ENCODE data around the gene CACNB3. TPM values are rescaled to one million over a fixed set of nuclear protein-coding genes. Genes with fewer than 3 reads are reported as not detected.

Gene CACNB3
- total and polyA plus RNA-seq, 2 of the 13 experiments (the other 11 are each of a cell fraction or from before 2014, with no cell fraction given): 0.29 to 0.54 TPM

- TF ChIP-seq ZNF142 (CRISPR knock-in tag; IDR thresholded peaks at IDR 0.05) (no peak), GATAD2A (CRISPR knock-in tag; IDR thresholded peaks at IDR 0.05) (peak; percentile 85), FOXK2 (IDR thresholded peaks at IDR 0.05) (no peak), FOXA3 (CRISPR knock-in tag; IDR thresholded peaks at IDR 0.05) (peak; percentile 71), PPARG (CRISPR knock-in tag; conservative IDR thresholded peaks at IDR 0.05) (no peak), POGZ (CRISPR knock-in tag; IDR thresholded peaks at IDR 0.05) (no peak), REL (CRISPR knock-in tag; conservative IDR thresholded peaks at IDR 0.05) (no peak), LCORL (IDR thresholded peaks at IDR 0.05) (no peak), LCORL (CRISPR knock-in tag; IDR thresholded peaks at IDR 0.05) (no peak), ZNF337 (CRISPR knock-in tag; IDR thresholded peaks at IDR 0.05; ENCODE audit: borderline replicate concordance, low read depth) (no peak), THRA (CRISPR knock-in tag; IDR thresholded peaks at IDR 0.05; ENCODE audit: borderline replicate concordance) (0 out of 2 replicates have a peak, but pooled peaks have one; percentile 15), HNRNPK (IDR thresholded peaks at IDR 0.05; ENCODE audit: low read depth, low read length, poor library complexity, severe bottlenecking) (no peak), ZSCAN12 (CRISPR knock-in tag; IDR thresholded peaks at IDR 0.05) (no peak), ZNF550 (CRISPR knock-in tag; IDR thresholded peaks at IDR 0.05; ENCODE audit: borderline replicate concordance) (no peak), POLR2AphosphoS5 (IDR thresholded peaks at IDR 0.05; ENCODE audit: low read depth, low read length) (no peak), RARA (CRISPR knock-in tag; IDR thresholded peaks at IDR 0.05) (peak; percentile 28; the same call in 1 of the 2 replicates), KLF9 (CRISPR knock-in tag; IDR thresholded peaks at IDR 0.05; ENCODE audit: low read depth) (no peak), KAT2B (IDR thresholded peaks at IDR 0.05; ENCODE audit: borderline replicate concordance, low read depth, low read length) (no peak), GATA4 (IDR thresholded peaks at IDR 0.05; ENCODE audit: borderline replicate concordance, low read depth) (no peak), EHMT2 (IDR thresholded peaks at IDR 0.05; ENCODE audit: borderline replicate concordance, low read depth, low read length) (no peak), ZNF230 (CRISPR knock-in tag; IDR thresholded peaks at IDR 0.05) (no peak), ZSCAN29 (CRISPR knock-in tag; conservative IDR thresholded peaks at IDR 0.05) (no peak), FOXC1 (CRISPR knock-in tag; IDR thresholded peaks at IDR 0.05; ENCODE audit: borderline replicate concordance) (no peak), ZNF772 (CRISPR knock-in tag; IDR thresholded peaks at IDR 0.05) (no peak), ATAD3A (CRISPR knock-in tag; IDR thresholded peaks at IDR 0.05) (no peak)
- TF ChIP-seq, protein P1, sequence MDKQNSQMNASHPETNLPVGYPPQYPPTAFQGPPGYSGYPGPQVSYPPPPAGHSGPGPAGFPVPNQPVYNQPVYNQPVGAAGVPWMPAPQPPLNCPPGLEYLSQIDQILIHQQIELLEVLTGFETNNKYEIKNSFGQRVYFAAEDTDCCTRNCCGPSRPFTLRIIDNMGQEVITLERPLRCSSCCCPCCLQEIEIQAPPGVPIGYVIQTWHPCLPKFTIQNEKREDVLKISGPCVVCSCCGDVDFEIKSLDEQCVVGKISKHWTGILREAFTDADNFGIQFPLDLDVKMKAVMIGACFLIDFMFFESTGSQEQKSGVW (CRISPR knock-in tag; IDR thresholded peaks at IDR 0.05; ENCODE audit: borderline replicate concordance): no peak
Measured at GRCh38 chr12:48810903-48811431, 7.3 kb upstream of the CACNB3 start (continued).
